Astrocyte of the cerebellum (primary cell): Measurements from ENCODE around the gene CEP44.
"Not testable (repeated sequence)": the region's sequence is repeated elsewhere in the genome, so short reads cannot be mapped to it uniquely, and the experiment has no call there.

ENCODE experiments used
- DNase-seq: peaks from one replicate; pipeline ENCODE4 v3.0.0-alpha.2; 2011; ENCODE audit warnings: low read depth
- H3K4me3 ChIP-seq: 2 replicates; pipeline ENCODE4 v1.5.1; 2011; ENCODE audit warnings: mild to moderate bottlenecking, low read depth, low read length, moderate library complexity
- CTCF ChIP-seq: IDR thresholded peaks from 2 replicates; pipeline ENCODE4 v1.5.1; 2012; ENCODE audit warnings: low read length, low read depth, moderate library complexity, mild to moderate bottlenecking; ENCODE audit errors: missing control alignments
- in situ Hi-C: cut with HindIII; loops from 2 replicates; pipeline ENCODE4 v1.10.0; 2017; ENCODE audit warnings: low sequenced_read_pairs

Gene CEP44

DNA sequence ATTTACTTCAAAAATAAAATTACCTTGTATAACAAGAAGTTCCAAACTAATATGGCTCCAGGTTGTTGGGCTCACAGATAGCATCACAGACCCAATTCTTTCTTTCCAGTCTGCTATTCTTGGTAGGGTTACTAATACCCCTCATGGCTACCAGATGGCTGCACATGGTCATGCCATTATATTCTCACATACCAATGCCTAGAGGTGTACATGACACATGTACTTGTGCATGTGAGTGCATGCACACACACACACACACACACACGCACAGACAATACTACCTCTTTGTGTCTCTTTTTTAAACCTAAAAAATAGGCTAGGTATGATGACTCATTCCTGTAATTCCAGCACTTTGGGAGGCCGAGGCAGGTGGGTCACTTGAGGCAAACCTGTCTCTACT is 31.3 kb upstream of the CEP44 start:
- in situ Hi-C loops: no loop called here
- no peak for DNase-seq
- no peak overlapping the region for H3K4me3 ChIP-seq
- no peak for TF ChIP-seq CTCF

- no peak overlapping the region for H3K4me3 ChIP-seq
- no peak for DNase-seq
- in situ Hi-C loops: no loop called here
- TF ChIP-seq CTCF: no peak
Measured at GRCh38 chr4:174254613-174255012, 29.1 kb upstream of the CEP44 start.

DNA sequence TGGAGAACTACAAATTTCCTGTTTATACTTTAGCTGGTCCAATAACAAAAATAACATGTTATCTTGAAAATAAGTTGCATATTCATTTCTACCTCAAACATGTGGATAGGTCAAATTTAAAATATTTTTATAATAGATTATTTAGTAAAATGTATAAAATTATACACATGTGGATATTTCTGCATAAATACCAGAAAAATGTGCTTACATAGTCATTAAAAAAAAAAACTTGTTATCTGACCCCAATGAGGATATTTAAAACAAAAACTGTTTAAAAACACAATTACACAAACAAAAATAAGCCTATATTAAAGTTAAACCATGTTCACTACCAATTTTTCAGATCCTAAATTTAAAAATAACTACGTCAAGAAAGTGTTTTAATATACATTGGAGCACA is 28.3 kb upstream of the CEP44 start:
- in situ Hi-C loops: no loop called here
- TF ChIP-seq CTCF: no peak
- DNase-seq: no peak
- no peak overlapping the region for H3K4me3 ChIP-seq

DNA sequence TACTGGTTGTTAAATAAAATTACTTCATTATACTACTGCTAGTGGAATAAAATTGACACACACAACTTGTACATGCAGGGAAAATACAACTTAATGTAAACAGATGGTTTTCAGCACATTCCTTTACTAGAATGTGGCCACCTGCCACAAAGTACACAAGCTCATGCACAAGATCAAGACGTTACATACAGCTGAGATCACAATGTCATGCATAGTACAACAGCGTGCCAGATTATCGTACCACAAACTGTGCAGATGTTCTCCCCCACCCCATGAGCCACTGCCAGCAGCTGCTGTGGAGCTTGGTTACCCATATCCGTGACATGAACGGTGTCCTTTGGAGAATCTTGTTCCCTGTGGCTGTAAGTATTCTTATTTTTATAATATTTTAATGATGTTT is 27.9 kb upstream of the CEP44 start:
- DNase-seq: peak; percentile 47
- in situ Hi-C loops: no loop called here
- no peak overlapping the region for H3K4me3 ChIP-seq
- no peak for TF ChIP-seq CTCF

GRCh38 chr4:174256277-174256713 is 27.4 kb upstream of the CEP44 start:
- H3K4me3 ChIP-seq: no peak overlapping the region
- no peak for TF ChIP-seq CTCF
- in situ Hi-C loops: no loop called here
- DNase-seq: peak; percentile 15

DNA sequence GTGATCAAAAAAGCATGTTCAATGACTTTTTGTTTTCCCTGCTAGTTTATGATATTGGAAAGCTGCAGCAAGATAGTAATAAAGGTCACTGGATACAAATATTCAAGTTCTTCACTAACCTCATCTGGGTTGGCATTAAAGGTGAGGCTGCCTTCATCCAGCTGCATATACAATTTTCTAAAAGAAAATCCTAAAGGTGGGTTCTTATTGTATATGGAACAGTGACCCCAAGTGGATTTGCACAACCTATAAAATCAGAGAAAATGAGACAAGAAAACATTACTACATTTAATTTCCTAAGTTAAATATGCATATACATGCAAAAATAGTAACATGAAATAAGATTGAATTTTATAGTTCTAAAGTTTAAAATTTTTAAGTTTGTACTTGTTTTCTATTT is 24.1 kb upstream of the CEP44 start:
- DNase-seq: no peak
- TF ChIP-seq CTCF: no peak
- no peak overlapping the region for H3K4me3 ChIP-seq
- in situ Hi-C loops: no loop called here

DNA sequence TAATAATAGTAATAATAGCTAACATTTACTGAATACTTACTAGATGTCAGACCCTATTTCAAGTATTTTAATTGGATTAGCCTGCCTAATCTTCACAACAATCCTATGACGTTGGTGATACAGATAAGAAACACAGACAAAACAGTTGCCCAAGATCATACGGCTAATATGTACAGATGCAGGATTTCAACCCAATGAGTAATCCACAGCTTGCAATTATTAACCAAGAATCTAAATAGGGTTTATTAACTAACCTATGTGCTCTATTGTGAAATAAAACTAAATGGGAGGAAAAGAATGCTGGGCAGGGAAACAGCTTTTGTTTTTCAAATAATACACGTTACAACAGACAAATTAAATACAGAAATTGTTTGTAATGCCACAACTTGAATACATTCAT is 23.6 kb upstream of the CEP44 start:
- no peak overlapping the region for H3K4me3 ChIP-seq
- no peak for TF ChIP-seq CTCF
- no peak for DNase-seq
- in situ Hi-C loops: no loop called here

DNA sequence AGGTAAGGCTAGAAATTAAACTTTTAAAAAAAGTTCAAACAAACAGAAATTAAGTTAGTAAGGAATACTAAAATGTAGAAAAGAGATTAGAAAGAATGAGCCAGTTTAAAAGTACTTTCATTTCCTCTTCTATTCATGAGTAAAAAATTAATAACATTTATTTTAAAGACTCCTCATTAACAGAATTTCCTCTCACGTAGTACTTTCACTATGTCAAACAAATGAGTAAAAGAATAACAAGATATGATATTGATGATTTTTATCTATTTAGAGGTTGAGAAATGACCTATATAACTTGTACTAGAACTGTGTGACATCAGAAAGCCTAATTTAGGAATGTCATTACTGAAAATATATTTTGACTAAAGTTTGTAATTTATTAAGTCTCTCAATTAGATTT is 22.3 kb upstream of the CEP44 start:
- DNase-seq, in situ Hi-C loops, H3K4me3 ChIP-seq: not testable (repeated sequence)
